ENCODE measurements around the gene EPHX1.
"Not testable (repeated sequence)": the region's sequence is repeated elsewhere in the genome, so short reads cannot be mapped to it uniquely, and the experiment has no call there.

EPHX1 gene

DNA sequence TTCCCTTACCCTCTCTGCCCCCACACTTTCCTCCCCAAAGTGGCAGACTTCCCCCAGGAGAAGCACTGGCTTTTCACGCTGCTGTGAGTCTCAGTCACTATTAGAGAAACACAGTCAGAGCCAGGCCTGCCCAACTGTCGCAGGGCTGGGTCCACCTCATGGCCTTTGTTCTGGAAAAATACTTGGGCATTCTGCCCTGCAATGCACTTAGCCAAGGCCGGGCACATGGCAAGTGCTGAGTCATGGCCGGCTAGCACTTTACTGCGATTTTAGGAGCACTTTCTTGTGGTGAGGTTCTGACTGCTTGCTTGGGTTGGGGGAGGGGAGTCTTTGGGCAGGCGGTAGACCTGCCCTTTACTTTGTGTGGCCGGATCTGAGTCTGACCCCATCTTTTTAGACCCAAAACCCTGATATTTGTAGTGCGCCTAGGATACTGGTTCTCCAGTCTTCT is 7.7 kb downstream of the EPHX1 start:
- DNase-seq: peak; percentile 81

GRCh38 chr1:225818229-225818628 is 8.3 kb downstream of the EPHX1 start:
- no peak for DNase-seq

DNA sequence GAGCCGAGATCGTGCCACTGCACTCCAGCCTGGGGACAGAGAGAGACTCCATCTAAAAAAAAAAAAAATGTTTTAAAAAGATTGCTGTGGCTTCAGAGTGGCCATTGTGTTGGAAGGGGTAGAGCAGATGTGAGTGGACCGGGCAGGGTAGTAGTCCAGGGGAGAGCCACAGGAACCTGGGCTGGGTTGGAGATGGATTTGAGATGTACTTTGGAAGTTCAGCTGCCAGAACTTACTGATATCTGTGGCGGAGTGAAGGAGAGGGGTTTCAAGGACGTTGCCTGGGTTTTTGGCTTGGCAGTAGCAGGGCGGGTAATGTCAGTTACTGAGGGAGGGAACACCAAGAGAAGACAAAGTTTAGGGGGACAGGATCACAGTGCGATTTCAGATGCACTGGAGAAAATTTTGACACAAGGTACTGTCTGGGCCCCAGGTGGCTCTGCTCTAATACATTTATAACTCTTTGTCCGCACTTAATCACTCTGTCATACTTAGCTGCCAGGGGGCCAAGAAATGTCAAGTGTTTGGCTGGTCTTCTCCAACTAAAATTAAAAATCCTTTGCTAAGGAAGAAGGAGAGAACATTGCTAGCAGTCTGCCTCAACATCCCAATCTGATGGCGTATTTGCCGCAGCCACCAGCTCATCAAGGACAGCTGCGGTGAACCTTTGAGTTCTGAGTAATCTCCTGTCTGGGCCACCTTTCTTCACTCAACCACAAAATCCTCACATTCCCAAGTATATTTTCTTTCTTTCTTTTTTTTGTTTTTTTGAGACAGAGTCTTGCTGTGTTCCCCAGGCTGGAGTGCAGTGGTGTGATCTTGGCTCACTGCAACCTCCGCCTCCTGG is 9.6 kb downstream of the EPHX1 start:
- no peak for DNase-seq

- no peak for DNase-seq
Measured at GRCh38 chr1:225820522-225821120, 10.7 kb downstream of the EPHX1 start.

DNA sequence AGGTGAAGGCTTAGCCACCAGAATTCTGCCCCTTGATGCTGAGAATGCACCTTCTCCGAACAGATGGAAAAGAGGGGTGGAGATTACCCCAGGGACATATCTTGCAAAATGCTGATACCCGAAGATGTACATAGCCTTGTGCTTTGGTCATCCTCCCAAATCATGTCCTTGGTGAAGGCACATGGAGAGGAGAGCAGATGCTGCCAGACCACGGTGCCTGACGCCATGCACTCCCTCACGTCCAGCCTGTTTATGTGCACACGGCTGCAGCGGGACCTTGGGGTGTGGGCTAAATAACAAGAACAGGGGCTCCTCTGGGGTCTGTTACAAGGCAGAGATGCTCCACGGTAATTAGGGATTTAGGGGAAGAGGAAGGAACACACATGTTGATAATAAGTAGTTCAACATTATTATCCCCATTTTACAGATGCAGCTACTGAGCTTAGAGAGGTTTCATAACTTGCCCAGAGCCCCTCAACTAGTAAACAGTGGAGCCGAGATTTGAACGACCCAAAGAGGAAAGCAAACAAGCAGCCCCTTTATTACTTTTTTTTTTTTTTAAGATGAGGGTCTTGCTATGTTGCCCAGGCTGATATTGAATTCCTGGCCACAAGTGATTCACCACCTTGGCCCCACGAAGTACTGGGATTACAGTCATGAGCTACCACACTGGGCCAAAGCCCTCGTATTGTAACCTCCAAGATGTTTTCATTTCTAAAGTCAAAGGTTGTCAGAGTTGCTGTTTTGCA is 12.9 kb downstream of the EPHX1 start:
- no peak for DNase-seq

DNA sequence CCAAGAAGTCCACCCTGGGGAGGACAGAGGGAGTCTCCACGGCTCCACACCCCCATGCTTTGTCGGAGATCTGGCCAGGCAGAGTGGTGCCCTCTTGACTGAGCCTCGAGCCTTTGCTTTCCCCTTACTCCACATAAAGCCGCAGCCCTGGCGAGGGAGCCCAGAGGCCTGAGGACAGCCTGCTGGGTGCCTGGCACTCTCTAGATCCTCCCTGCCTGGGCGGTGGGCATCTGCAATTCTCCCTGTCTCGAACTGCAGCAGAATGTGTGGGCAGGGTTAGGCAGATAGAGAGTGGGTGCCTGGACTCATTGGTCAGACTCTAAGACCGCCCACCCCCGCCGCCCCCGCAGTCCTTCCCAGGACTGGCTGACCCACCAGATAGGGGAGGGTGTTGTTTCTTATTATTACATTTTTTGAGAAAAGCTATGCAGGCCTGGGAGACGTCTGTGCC is 13.9 kb downstream of the EPHX1 start:
- DNase-seq: no peak

DNA sequence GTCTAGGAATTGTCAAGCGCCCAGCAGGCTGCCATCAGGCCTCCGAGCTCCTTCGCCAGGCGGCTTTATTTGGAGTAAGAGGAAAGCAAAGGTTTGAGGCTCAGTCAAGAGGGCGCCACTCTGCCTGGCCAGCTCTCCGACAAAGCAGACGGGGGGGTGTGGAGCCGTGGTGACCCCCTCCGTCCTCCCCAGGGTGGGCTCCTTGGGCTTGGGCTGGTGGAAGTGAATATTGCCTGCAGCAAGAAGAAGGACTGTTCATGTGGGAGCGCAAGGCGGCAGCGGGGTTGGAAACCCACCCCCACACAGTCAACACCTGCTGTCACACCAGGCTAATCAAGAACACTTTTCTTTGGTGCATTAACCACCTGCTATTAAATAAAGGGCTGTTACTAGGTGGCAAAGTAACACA is 14.6 kb downstream of the EPHX1 start:
- DNase-seq: no peak

GRCh38 chr1:225825078-225825477 is 15.2 kb downstream of the EPHX1 start:
- peak; percentile 71 for DNase-seq

GRCh38 chr1:225825607-225826007 is 15.7 kb downstream of the EPHX1 start:
- no peak for DNase-seq

DNA sequence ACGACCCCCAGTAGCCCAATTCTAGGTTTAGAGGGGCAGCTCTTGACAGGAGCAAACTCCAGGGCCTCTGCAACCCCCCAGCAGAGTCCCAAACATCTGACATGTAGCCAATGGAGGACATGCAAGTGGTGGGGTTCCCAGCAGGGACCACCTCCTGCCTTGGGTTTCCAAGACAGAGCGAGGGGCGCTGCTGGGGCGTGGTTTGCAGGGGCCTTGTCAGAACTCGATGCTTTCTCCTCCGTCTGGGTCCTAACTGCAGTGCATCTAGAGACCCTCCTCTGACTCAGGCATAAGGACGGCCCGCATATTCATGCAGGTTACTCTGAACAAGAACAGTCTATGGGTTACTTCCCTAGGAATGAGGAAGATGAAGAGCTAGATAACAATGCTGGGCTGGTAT is 17.2 kb downstream of the EPHX1 start:
- no peak for DNase-seq

DNA sequence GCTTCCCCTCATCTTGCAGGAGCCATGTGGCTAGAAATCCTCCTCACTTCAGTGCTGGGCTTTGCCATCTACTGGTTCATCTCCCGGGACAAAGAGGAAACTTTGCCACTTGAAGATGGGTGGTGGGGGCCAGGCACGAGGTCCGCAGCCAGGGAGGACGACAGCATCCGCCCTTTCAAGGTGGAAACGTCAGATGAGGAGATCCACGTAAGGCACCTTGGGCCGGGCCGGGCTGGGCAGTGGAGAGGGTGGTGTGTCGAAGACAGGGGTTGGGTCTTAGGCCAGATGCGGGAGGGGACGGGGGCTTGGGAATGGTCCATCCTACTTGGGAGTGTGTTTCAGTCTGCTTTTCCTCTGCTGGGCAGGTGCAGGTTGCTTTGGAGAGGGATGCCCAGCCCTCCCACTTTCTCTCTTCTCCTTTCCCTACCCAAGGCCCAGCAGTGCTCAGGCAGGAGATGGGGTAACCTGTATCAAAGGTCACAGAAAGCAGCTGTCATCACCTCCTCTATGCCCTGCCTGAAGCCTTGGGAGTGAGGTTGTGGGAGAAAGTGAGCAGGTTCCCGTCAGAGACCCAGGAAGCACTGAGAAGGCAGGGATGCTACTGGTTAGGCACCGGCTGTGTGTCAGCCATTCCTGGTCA is 18.9 kb downstream of the EPHX1 start:
- DNase-seq: no peak

DNA sequence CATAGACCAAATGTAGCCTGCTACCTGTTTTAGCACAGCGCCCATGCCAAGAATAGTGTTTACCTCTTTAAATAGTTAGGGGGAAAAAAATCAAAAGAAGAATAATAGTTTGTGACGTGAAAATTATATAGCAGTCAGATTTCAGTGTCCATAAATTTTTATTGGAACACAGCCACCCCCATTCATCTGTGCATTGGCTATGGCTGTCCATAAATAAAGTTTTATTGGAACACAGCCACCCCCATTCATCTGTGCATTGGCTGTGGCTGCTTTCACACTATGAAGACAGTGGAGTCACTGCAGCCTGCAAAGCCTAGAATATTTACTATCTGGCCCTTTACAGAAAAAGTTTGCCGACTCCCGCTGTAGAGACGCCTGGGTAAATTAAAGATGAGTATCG is 20.9 kb downstream of the EPHX1 start:
- no peak for DNase-seq

DNA sequence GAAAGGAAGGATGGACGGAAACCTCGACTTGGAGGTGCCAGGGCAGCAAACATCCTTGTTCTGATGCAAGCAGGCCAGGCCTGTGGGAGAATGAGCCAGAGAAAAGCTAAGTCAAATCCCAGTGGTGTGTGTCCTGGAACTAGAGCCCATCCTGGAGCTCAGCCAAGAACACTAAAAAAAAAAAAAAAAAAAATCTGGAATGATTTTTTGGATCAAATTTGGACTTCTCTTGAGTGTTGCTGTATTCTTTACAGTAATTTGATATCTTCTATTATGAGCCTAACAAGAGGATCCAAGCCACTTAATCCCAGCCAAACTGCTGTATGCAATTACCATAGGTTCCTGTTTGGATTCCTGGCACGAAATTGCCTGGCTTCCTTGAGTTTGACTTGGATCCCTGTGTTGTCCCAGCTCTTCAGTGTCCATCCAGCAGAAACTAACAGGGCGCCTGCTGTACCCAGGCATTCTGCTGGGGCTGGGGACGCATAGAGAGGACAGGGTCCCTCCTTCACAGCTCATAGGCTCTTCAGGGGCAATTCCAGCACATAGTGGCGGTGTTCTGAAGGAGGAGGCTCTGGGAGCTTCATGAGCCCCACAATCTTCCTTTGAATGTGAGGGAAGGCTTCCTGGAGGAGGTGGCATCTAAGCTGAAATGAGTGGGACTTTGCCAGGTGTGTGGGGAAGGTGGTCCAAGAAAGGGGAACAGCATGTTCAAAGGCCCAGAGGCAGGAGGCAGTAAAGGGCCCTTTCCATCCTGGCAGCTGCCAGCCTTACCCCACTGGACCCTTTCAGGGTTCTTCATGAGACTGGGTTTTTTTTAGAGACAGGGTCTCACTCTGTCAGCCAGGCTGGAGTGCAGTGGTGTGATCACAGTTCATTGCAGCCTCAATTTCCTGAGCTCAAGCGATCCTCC is 24.7 kb downstream of the EPHX1 start:
- no peak for DNase-seq

DNA sequence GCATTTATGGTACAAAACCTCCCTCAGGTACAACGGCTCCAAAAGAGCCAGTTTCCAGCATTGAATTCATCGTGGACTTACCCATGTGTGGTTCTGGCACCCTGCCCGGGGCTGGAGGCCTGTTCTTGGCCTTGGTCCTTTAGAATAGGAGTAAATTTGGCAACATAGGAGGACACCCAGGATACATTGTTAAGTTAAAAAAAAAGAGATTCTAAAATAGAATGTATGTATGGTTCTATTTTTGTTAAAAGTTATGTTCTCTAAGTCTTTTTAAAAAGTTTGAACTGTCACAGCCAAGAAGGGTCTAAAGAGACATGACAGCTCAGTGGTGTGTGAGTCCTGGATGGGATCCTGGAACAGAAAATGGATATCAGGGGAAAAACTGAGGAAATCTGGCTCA is 25.9 kb downstream of the EPHX1 start:
- no peak for DNase-seq

GRCh38 chr1:225836296-225836695 is 26.4 kb downstream of the EPHX1 start:
- DNase-seq: not testable (repeated sequence)

- DNase-seq: no peak
Measured at GRCh38 chr1:225838793-225839192, 28.9 kb downstream of the EPHX1 start.

- no peak for DNase-seq
Measured at GRCh38 chr1:225840223-225840610, 30.3 kb downstream of the EPHX1 start.

GRCh38 chr1:225840713-225841112 is 30.8 kb downstream of the EPHX1 start:
- no peak for DNase-seq

- DNase-seq: no peak
Measured at GRCh38 chr1:225842074-225842473, 32.1 kb downstream of the EPHX1 start.

GRCh38 chr1:225842788-225843425 is 33.0 kb downstream of the EPHX1 start:
- no peak for DNase-seq

GRCh38 chr1:225843426-225843795 is 33.5 kb downstream of the EPHX1 start:
- no peak for DNase-seq

Measured in hematopoietic multipotent progenitor cell treated with erythropoietin and hydrocortisone succinate and interleukin-3 and kit ligand, for 8 days (in vitro differentiated cells).